Cardiac septum (tissue), 1 donor: ENCODE measurements around the gene DPH6. TPM values are rescaled to one million over a fixed set of nuclear protein-coding genes. Genes with fewer than 3 reads are reported as not detected.

Source experiments
- microRNA-seq: library from miRNA; unstranded; fragments of <30 nt; microRNA quantifications from one replicate; pipeline ENCODE4 v1.2.0, GENCODE V29; 2020
- total RNA-seq: library from RNA; stranded (reverse); fragmentation: NEBNext Ultra II Directional; extraction: Animal tissue kit (Norgen Biotek cat#: 25700); gene quantifications from one replicate; pipeline ENCODE4 v1.2.1, GENCODE V29; 2021
- donor health status: DM: no; HTN: no; CAD: no.

Gene DPH6
- total RNA-seq, 1 donor from 2014 or later, result 19.7 TPM

Small RNA genes within 50 kb of the gene (microRNA-seq; reads per million reads assigned to microRNA genes)
- not detected for gene MIR3942
